Right lobe of liver (tissue), 6 donors: ENCODE results near the gene ADARB1. TPM values are rescaled to one million over a fixed set of nuclear protein-coding genes. Genes with fewer than 3 reads are reported as not detected.

Experiments used
- ATAC-seq, 4 donors: fragments of 200-7000 bp; cut with Tn5 transposase; one replicate each; pipeline ENCODE4 v1.9.1; 2020; ENCODE audit warnings: mild to moderate bottlenecking in 4 of 4, moderate library complexity in 4 of 4
- DNase-seq, 3 donors: peaks; one replicate each; pipeline ENCODE4 v3.0.0-alpha.2; 2020
- H3K27ac ChIP-seq, 3 donors: fragments of 200-600 bp; one replicate each; pipeline ENCODE4 v1.8.0; 2022
- H3K27me3 ChIP-seq, 2 donors: fragments of 200-600 bp; one replicate each; pipeline ENCODE4 v1.8.0; 2022
- H3K36me3 ChIP-seq, 4 donors: fragments of 200-600 bp; sonication (generic) in 1 of 4; one replicate each; pipeline versions ENCODE4 v1.5.1 to v1.8.0; 2017 to 2022; ENCODE audit warnings: control low read depth in 1 of 4
- H3K4me1 ChIP-seq, 4 donors: fragments of 200-600 bp; sonication (generic) in 1 of 4; one replicate each; pipeline versions ENCODE4 v1.5.1 to v1.8.0; 2017 to 2022; ENCODE audit warnings: control low read depth in 1 of 4
- H3K4me3 ChIP-seq, 3 donors: fragments of 200-600 bp; one replicate each; pipeline ENCODE4 v1.8.0; 2022
- H3K9me3 ChIP-seq, 4 donors: fragments of 200-600 bp; sonication (generic) in 1 of 4; one replicate each; pipeline versions ENCODE4 v1.5.1 to v1.8.0; 2017 to 2022; ENCODE audit warnings: control low read depth in 1 of 4
- CTCF ChIP-seq, 4 donors: fragments of 200-600 bp in 3 of 4; fragments of 450-650 bp in 1 of 4; IDR thresholded peaks; one replicate each; pipeline versions ENCODE4 v1.5.1 to v1.8.0; 2016 to 2022; ENCODE audit warnings: antibody characterized with exemption in 4 of 4, mild to moderate bottlenecking in 2 of 4
- POLR2A ChIP-seq: fragments of 450-650 bp; IDR thresholded peaks from one replicate; pipeline ENCODE4 v1.6.1; 2017; ENCODE audit warnings: antibody characterized with exemption, mild to moderate bottlenecking
- WGBS: methylation state at CpG from one replicate; pipeline ENCODE4 v1.1.6; 2018; ENCODE audit warnings: low coverage, low lambda C conversion rate; ENCODE audit not compliant: insufficient coverage; ENCODE audit errors: missing lambda C conversion rate; 5-methylcytosine and 5-hydroxymethylcytosine counted together
- intact Hi-C, 2 donors: fragments of 100-400 bp; cut with DNase I; formaldehyde crosslinking; loops; one replicate each; pipeline versions ENCODE4 v1.11.2 to v1.14.1; 2022
- total RNA-seq, 6 experiments: library from RNA; depleted of rRNA in 2 of 6; stranded (reverse); fragments of >200 nt in 2 of 6; fragmentation: NEBNext Ultra II Directional in 3 of 6; extraction: Animal tissue kit (Norgen Biotek cat#: 25700) in 3 of 6; gene quantifications; one replicate each; pipeline versions ENCODE4 v1.1.0 to v1.2.4, GENCODE V29; 2016 to 2023
- donor health status: DM: no; HTN: yes; CAD: no.
- donor health status: DM: no; HTN: no; CAD: no.
- donor health status: DM: no; HTN: no; CAD: no.
- donor health status: DM: no; HTN: yes; CAD: no.
- donor health status: DM: no; HTN: yes; CAD: no.

ADARB1 gene
- total RNA-seq, 6 experiments from 2014 or later, result 4.7 to 9.9 (median 8.6) TPM

- no peak for DNase-seq
- no peak overlapping the region for H3K27ac ChIP-seq
- ATAC-seq, result no peak
- intact Hi-C loops, result no loop called here
- H3K36me3 ChIP-seq, result no peaks in the 10 kb centered on the region
- no peaks in the 10 kb centered on the region for H3K4me1 ChIP-seq
- H3K4me3 ChIP-seq, result no peak overlapping the region
- no peaks in the 10 kb centered on the region for H3K9me3 ChIP-seq
- no peaks in the 10 kb centered on the region for H3K27me3 ChIP-seq
- TF ChIP-seq CTCF (IDR thresholded peaks at IDR 0.05), result no peak
- TF ChIP-seq POLR2A, result no peak
- WGBS, result no CpG with 5 or more reads among the region's 8 CpGs
Measured at GRCh38 chr21:45157932-45158331, 83.6 kb downstream of the ADARB1 start.

GRCh38 chr21:45158491-45159423 lies 84.4 kb downstream of the ADARB1 start:
- no peaks in the 10 kb centered on the region for H3K36me3 ChIP-seq
- intact Hi-C loops, result no loop called here
- no peak for DNase-seq
- H3K27me3 ChIP-seq, result no peaks in the 10 kb centered on the region
- H3K4me1 ChIP-seq, result no peaks in the 10 kb centered on the region
- TF ChIP-seq POLR2A, result no peak
- TF ChIP-seq CTCF (IDR thresholded peaks at IDR 0.05), result no peak
- WGBS, result 72% methylated on average over 14 of the region's 16 CpGs
- no peak for ATAC-seq
- no peak overlapping the region for H3K4me3 ChIP-seq
- no peaks in the 10 kb centered on the region for H3K9me3 ChIP-seq
- H3K27ac ChIP-seq, result no peak overlapping the region

GRCh38 chr21:45160198-45160597 lies 85.8 kb downstream of the ADARB1 start:
- intact Hi-C loops, result no loop called here
- H3K27me3 ChIP-seq, result no peaks in the 10 kb centered on the region

More at GRCh38 chr21:45160198-45160597, 85.8 kb downstream of the ADARB1 start:
- H3K9me3 ChIP-seq, result no peaks in the 10 kb centered on the region
- no peak overlapping the region for H3K27ac ChIP-seq
- no peak for DNase-seq
- no peaks in the 10 kb centered on the region for H3K36me3 ChIP-seq
- no peak for ATAC-seq
- H3K4me3 ChIP-seq, result no peak overlapping the region
- WGBS, result 95% methylated on average over 5 of the region's 7 CpGs
- no peaks in the 10 kb centered on the region for H3K4me1 ChIP-seq
- TF ChIP-seq POLR2A, result no peak
- no peak for TF ChIP-seq CTCF (IDR thresholded peaks at IDR 0.05)
